Fibroblast of villous mesenchyme (primary cell): Measurements from ENCODE around the gene CDC5L. TPM values are rescaled to one million over a fixed set of nuclear protein-coding genes. Genes with fewer than 3 reads are reported as not detected.

Experiments
- DNase-seq: peaks from one replicate; pipeline ENCODE4 v3.0.0-alpha.2; 2010; ENCODE audit warnings: low read depth
- H3K4me3 ChIP-seq: 2 replicates; pipeline ENCODE4 v1.5.1; 2011; ENCODE audit warnings: low read depth, mild to moderate bottlenecking, low read length
- CTCF ChIP-seq: IDR thresholded peaks from 2 replicates; pipeline ENCODE4 v1.5.1; 2012; ENCODE audit warnings: low read depth, mild to moderate bottlenecking, low read length; ENCODE audit not compliant: insufficient read depth
- total RNA-seq: library from RNA; depleted of rRNA; stranded (reverse); fragments of >200 nt; gene quantifications from 2 replicates; pipeline ENCODE4 v1.2.3, GENCODE V29; 2012

CDC5L gene
- total RNA-seq, 1 donor = 24.2 TPM

GRCh38 chr6:44456966-44457292 lies 69.4 kb downstream of the CDC5L start:
- no peak for TF ChIP-seq CTCF
- peak overlapping the region; percentile 42 for H3K4me3 ChIP-seq
- DNase-seq = no peak

GRCh38 chr6:44457596-44457995 lies 70.1 kb downstream of the CDC5L start:
- no peak for DNase-seq
- H3K4me3 ChIP-seq = no peak overlapping the region
- no peak for TF ChIP-seq CTCF

GRCh38 chr6:44458551-44458950 lies 71.0 kb downstream of the CDC5L start:
- no peak for DNase-seq
- no peak for TF ChIP-seq CTCF
- H3K4me3 ChIP-seq = no peak overlapping the region

- no peak overlapping the region for H3K4me3 ChIP-seq
- no peak for TF ChIP-seq CTCF
- no peak for DNase-seq
Observed at GRCh38 chr6:44462335-44462734, 74.8 kb downstream of the CDC5L start.

- no peak for TF ChIP-seq CTCF
- no peak overlapping the region for H3K4me3 ChIP-seq
- DNase-seq = no peak
Observed at GRCh38 chr6:44462797-44463727, 75.6 kb downstream of the CDC5L start.

GRCh38 chr6:44463728-44464450 lies 76.4 kb downstream of the CDC5L start:
- no peak for DNase-seq
- TF ChIP-seq CTCF = no peak
- H3K4me3 ChIP-seq = no peak overlapping the region
